Measurements from ENCODE around the gene TEP1. TPM values are rescaled to one million over a fixed set of nuclear protein-coding genes. Genes with fewer than 3 reads are reported as not detected.

The TEP1 gene
- total and polyA plus RNA-seq, 2 donors (not counting 1 experiment from before 2014, with no cell fraction given): 10.5 to 21.6 TPM

- no peak overlapping the region for H3K4me2 ChIP-seq (ENCODE audit: extremely low read depth, insufficient read depth, low read length)
- no peak overlapping the region for H2AFZ ChIP-seq (ENCODE audit: low read length)
- no peaks in the 10 kb centered on the region for H3K79me2 ChIP-seq (ENCODE audit: control insufficient read depth, insufficient read depth, low read length)
- no peak overlapping the region for H3K9ac ChIP-seq (ENCODE audit: insufficient read depth, low read length)
- no peaks in the 10 kb centered on the region for H3K9me3 ChIP-seq (ENCODE audit: control insufficient read depth, insufficient read depth, low read depth, low read length)
- H4K20me1 ChIP-seq (ENCODE audit: control insufficient read depth, extremely low read depth, insufficient read depth, low read length): no peaks in the 10 kb centered on the region
- H3K27me3 ChIP-seq (ENCODE audit: control insufficient read depth, insufficient read depth, low read length): no peaks in the 10 kb centered on the region
- H3K4me1 ChIP-seq (ENCODE audit: control insufficient read depth, extremely low read depth, insufficient read depth, low read length): no peaks in the 10 kb centered on the region
- no peak overlapping the region for H3K4me3 ChIP-seq (replicated peaks in 1 of 4; ENCODE audit: control extremely low read depth in 1 of 4, insufficient read depth in 1 of 4, low read depth in 3 of 4, low read length in 4 of 4)
- H3K27ac ChIP-seq (ENCODE audit: insufficient read depth, low read length): no peak overlapping the region
- TF ChIP-seq CTCF (conservative IDR thresholded peaks at IDR 0.05 in 1 of 2, IDR thresholded peaks at IDR 0.05 in 1 of 2; ENCODE audit: low read depth in 1 of 2, low read length in 2 of 2): no peak
- TF ChIP-seq EZH2 (IDR thresholded peaks at IDR 0.05; ENCODE audit: low read length, missing control alignments): no peak
- peaks cover 1% of the 10 kb centered on the region for H3K36me3 ChIP-seq (ENCODE audit: control insufficient read depth, insufficient read depth, low read length)
- DNase-seq (ENCODE audit: low read depth in 2 of 2): peak in 1 of 2 donors; percentile 14
Measured at GRCh38 chr14:20440882-20441281, 27.6 kb upstream of the TEP1 start.

DNA sequence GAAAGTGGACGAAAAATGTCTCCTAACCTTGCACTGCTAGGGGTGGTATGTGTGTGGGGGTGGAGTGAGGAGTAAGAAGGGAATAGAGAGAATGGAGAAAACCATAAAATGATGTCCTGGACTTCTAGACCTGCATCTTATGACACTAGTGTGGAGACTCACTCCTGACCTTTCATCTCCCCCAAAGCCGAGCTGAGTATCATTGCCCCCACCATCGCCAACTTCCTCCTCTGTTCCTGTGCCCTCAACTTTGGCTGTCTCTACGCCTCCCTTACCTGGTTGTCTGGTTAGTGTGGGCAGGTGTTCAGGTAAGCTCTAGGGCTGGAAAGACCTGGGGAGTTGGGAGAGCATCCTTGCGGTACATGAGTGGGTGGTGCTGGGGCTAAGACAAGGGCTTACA, 27.2 kb upstream of the TEP1 start:
- H3K4me3 ChIP-seq (replicated peaks in 1 of 4; ENCODE audit: control extremely low read depth in 1 of 4, insufficient read depth in 1 of 4, low read depth in 3 of 4, low read length in 4 of 4): no peak overlapping the region
- no peaks in the 10 kb centered on the region for H3K27me3 ChIP-seq (ENCODE audit: control insufficient read depth, insufficient read depth, low read length)
- no peaks in the 10 kb centered on the region for H3K4me1 ChIP-seq (ENCODE audit: control insufficient read depth, extremely low read depth, insufficient read depth, low read length)
- H3K9me3 ChIP-seq (ENCODE audit: control insufficient read depth, insufficient read depth, low read depth, low read length): no peaks in the 10 kb centered on the region
- H3K27ac ChIP-seq (ENCODE audit: insufficient read depth, low read length): no peak overlapping the region
- H3K4me2 ChIP-seq (ENCODE audit: extremely low read depth, insufficient read depth, low read length): no peak overlapping the region
- no peak overlapping the region for H2AFZ ChIP-seq (ENCODE audit: low read length)
- no peaks in the 10 kb centered on the region for H3K79me2 ChIP-seq (ENCODE audit: control insufficient read depth, insufficient read depth, low read length)
- no peak for DNase-seq (ENCODE audit: low read depth in 2 of 2)
- H4K20me1 ChIP-seq (ENCODE audit: control insufficient read depth, extremely low read depth, insufficient read depth, low read length): no peaks in the 10 kb centered on the region
- no peaks in the 10 kb centered on the region for H3K36me3 ChIP-seq (ENCODE audit: control insufficient read depth, insufficient read depth, low read length)
- no peak overlapping the region for H3K9ac ChIP-seq (ENCODE audit: insufficient read depth, low read length)
- TF ChIP-seq CTCF (conservative IDR thresholded peaks at IDR 0.05 in 1 of 2, IDR thresholded peaks at IDR 0.05 in 1 of 2; ENCODE audit: low read depth in 1 of 2, low read length in 2 of 2): no peak
- TF ChIP-seq EZH2 (IDR thresholded peaks at IDR 0.05; ENCODE audit: low read length, missing control alignments): no peak

GRCh38 chr14:20438664-20439063, 25.4 kb upstream of the TEP1 start:
- TF ChIP-seq EZH2 (IDR thresholded peaks at IDR 0.05; ENCODE audit: low read length, missing control alignments): no peak
- TF ChIP-seq CTCF (conservative IDR thresholded peaks at IDR 0.05 in 1 of 2, IDR thresholded peaks at IDR 0.05 in 1 of 2; ENCODE audit: low read depth in 1 of 2, low read length in 2 of 2): no peak
- no peak overlapping the region for H3K4me3 ChIP-seq (replicated peaks in 1 of 4; ENCODE audit: control extremely low read depth in 1 of 4, insufficient read depth in 1 of 4, low read depth in 3 of 4, low read length in 4 of 4)
- H2AFZ ChIP-seq (ENCODE audit: low read length): no peak overlapping the region
- no peak overlapping the region for H3K27ac ChIP-seq (ENCODE audit: insufficient read depth, low read length)
- no peaks in the 10 kb centered on the region for H3K27me3 ChIP-seq (ENCODE audit: control insufficient read depth, insufficient read depth, low read length)
- no peaks in the 10 kb centered on the region for H4K20me1 ChIP-seq (ENCODE audit: control insufficient read depth, extremely low read depth, insufficient read depth, low read length)
- H3K79me2 ChIP-seq (ENCODE audit: control insufficient read depth, insufficient read depth, low read length): no peaks in the 10 kb centered on the region
- no peak for DNase-seq (ENCODE audit: low read depth in 2 of 2)
- peaks cover 3% of the 10 kb centered on the region for H3K4me1 ChIP-seq (ENCODE audit: control insufficient read depth, extremely low read depth, insufficient read depth, low read length)
- H3K36me3 ChIP-seq (ENCODE audit: control insufficient read depth, insufficient read depth, low read length): no peaks in the 10 kb centered on the region
- no peaks in the 10 kb centered on the region for H3K9me3 ChIP-seq (ENCODE audit: control insufficient read depth, insufficient read depth, low read depth, low read length)
- no peak overlapping the region for H3K4me2 ChIP-seq (ENCODE audit: extremely low read depth, insufficient read depth, low read length)
- no peak overlapping the region for H3K9ac ChIP-seq (ENCODE audit: insufficient read depth, low read length)
